PC-3 (cell line): Measurements from ENCODE around the gene GALNS.

Source experiments
- CTCF ChIP-seq: fragments of 300-600 bp; sonication (generic); conservative IDR thresholded peaks from 2 replicates; pipeline ENCODE4 v1.5.1; 2017; ENCODE audit warnings: antibody characterized with exemption, low read depth, mild to moderate bottlenecking, low read length
- EZH2phosphoT487 ChIP-seq: fragments of 300-600 bp; sonication (generic); IDR thresholded peaks from 2 replicates; pipeline ENCODE4 v1.6.1; 2018; ENCODE audit warnings: mild to moderate bottlenecking, antibody characterized with exemption, low read length, borderline replicate concordance

DNA sequence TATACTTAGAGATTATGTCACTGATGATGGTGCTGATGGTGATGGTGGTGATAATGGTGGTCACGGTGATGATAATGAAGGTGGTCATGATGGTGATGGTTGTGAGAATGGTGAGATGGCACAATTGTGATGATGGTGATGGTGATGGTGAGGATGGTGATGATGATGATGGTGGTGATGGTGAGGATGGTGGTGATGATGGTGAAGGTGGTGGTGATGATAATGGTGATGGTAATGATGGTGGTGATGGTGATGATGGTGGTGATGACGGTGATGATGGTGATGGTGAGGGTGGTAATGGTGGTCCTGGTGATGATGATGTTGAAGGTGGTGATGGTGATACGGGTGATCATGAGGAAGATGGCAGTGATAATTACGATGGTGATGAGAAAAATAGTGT, 58.7 kb downstream of the GALNS start:
- TF ChIP-seq EZH2phosphoT487 = no peak
- no peak for TF ChIP-seq CTCF
